Epithelial cell of esophagus (primary cell): ENCODE data around the gene PARD3B.

Experiments
- DNase-seq: peaks from one replicate; pipeline ENCODE4 v3.0.0; 2010; ENCODE audit warnings: low read depth
- H3K4me3 ChIP-seq: 2 replicates; pipeline ENCODE4 v1.5.1; 2011; ENCODE audit warnings: mild to moderate bottlenecking, low read length, control low read depth
- TF ChIP-seq, protein P1 (sequence below): IDR thresholded peaks from 2 replicates; pipeline ENCODE4 v1.5.1; 2011; ENCODE audit warnings: low read depth, mild to moderate bottlenecking, low read length, control low read depth, inconsistent platforms; ENCODE audit not compliant: insufficient read depth; ENCODE audit errors: missing control alignments

PARD3B gene

DNA sequence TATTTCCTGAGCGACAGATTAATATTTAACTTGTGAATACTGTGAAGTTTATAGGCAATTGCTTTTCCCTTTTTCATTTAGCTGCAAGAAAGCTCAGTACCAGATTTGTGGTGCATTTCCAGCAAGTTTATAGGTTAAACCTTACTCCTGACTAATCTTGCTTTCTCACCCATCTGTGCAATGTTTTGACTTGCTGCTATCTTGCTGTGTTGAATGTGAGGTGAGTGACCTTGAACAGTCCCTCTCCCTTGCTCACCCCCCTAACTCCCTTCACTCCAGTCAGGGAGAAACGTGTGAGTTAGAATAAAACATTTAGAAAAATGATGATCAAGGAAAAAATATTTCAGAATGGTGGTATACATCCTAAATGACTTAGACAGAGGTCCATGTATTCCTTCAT is 39.8 kb upstream of the PARD3B start:
- DNase-seq, result no peak
- H3K4me3 ChIP-seq, result no peak overlapping the region
- TF ChIP-seq, protein P1, sequence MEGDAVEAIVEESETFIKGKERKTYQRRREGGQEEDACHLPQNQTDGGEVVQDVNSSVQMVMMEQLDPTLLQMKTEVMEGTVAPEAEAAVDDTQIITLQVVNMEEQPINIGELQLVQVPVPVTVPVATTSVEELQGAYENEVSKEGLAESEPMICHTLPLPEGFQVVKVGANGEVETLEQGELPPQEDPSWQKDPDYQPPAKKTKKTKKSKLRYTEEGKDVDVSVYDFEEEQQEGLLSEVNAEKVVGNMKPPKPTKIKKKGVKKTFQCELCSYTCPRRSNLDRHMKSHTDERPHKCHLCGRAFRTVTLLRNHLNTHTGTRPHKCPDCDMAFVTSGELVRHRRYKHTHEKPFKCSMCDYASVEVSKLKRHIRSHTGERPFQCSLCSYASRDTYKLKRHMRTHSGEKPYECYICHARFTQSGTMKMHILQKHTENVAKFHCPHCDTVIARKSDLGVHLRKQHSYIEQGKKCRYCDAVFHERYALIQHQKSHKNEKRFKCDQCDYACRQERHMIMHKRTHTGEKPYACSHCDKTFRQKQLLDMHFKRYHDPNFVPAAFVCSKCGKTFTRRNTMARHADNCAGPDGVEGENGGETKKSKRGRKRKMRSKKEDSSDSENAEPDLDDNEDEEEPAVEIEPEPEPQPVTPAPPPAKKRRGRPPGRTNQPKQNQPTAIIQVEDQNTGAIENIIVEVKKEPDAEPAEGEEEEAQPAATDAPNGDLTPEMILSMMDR, result no peak

DNA sequence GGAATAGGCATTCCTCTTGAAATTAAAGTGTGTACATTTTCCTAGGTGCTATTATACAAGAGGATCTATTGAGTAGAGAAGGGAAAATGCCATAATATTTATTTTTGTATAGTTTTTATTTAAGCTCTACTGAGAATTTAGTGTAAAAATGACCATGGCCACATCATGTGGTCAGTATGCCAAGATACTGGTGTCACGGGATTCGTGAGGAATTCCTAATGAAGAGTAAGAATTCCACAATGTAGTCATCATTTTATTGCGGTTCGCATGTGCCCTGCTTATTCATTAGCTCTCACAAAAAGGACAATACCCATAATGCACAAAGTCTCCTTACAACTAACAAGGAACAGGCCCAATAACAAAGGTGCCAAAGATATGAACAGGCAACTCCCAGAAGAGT is 39.3 kb upstream of the PARD3B start:
- TF ChIP-seq, protein P1, result no peak
- no peak for DNase-seq
- no peak overlapping the region for H3K4me3 ChIP-seq

- DNase-seq, result no peak
- TF ChIP-seq, protein P1, result no peak
- H3K4me3 ChIP-seq, result no peak overlapping the region
Observed at GRCh38 chr2:204507636-204508035, 37.6 kb upstream of the PARD3B start.

DNA sequence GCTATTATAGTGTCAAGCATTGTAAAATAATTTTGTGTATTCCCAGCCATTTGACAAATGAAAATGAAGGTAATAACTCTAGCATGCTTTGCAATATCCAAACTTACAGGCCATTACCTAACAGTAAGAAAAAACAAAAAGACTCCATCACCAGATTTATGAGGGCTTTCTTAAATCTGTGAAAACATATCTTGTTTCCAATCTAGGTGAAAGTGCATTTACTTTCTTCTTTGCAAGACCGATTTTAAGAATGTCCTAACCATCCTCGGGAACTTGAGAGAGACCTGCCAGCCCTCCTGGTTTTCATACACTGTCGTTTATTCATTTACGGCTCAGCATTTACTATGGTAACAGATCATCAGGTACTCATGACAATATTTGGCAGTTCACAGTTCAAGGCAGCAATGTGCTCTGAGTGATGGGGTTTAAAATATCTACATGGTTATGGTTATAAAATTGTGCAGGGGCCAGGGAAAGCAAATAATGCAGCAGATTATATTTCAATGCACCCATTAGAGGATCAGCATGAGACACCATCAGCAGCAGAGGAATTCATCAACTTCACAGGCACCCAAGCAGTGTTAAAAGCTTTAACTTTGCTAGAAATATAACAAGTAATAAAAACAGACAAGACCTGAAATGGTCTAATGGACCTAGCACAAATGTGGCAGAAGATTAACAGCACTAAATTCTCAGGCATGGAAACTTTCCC is 34.4 kb upstream of the PARD3B start:
- no peak for DNase-seq
- no peak overlapping the region for H3K4me3 ChIP-seq
- TF ChIP-seq, protein P1, result no peak

- TF ChIP-seq, protein P1, result no peak
- no peak for DNase-seq
- no peak overlapping the region for H3K4me3 ChIP-seq
Observed at GRCh38 chr2:204514439-204514838, 30.8 kb upstream of the PARD3B start.

GRCh38 chr2:204515416-204515815 is 29.9 kb upstream of the PARD3B start:
- no peak overlapping the region for H3K4me3 ChIP-seq
- TF ChIP-seq, protein P1, result no peak
- DNase-seq, result no peak

- H3K4me3 ChIP-seq, result no peak overlapping the region
- TF ChIP-seq, protein P1, result no peak
- DNase-seq, result no peak
Observed at GRCh38 chr2:204517154-204517553, 28.1 kb upstream of the PARD3B start.
